Measurements from ENCODE around the gene NOXO1. TPM values are rescaled to one million over a fixed set of nuclear protein-coding genes. Genes with fewer than 3 reads are reported as not detected.

NOXO1 gene
- total and polyA plus RNA-seq, 10 of the 15 experiments (the other 5 are each of a cell fraction or from before 2014, with no cell fraction given), result 0.09 to 0.76 (median 0.26) TPM; not detected in 4

DNA sequence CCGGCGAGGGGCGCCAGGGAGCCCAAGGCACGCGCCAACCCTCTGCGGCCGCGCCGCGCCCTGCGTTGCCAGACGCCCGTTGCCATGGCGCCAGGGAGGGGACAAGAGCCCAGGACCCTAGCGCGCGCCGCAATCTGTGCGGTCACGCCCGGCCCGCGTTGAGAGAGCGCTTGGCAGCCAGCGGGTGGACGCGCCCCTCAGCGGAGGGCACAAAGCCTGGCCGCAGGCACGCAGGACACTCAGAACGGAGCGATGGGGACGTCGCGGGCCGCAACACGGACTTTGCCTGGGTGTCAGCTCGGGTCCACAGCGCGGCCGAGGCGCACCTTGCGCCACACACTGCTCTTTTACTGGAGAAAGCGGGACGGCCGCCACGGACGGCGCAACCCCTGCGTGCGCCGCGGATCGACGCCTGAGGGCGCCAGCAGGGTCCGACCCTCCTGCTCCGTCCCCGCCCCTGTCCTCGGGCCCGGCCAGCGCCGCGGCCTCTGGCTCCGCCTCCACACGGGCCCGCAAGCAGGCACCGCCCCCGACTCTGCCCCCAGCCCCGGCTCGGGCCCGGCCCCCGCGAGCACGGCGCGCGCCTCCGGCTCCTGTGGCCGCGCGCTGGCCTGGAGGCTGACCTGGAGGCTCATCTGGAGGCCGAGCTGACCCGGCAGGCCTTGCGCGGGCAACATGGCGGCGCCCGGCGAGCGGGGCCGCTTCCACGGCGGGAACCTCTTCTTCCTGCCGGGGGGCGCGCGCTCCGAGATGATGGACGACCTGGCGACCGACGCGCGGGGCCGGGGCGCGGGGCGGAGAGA lies 2.5 kb upstream of the NOXO1 start, which contains the start of gene GFER (continued):
- TF ChIP-seq, protein P1, sequence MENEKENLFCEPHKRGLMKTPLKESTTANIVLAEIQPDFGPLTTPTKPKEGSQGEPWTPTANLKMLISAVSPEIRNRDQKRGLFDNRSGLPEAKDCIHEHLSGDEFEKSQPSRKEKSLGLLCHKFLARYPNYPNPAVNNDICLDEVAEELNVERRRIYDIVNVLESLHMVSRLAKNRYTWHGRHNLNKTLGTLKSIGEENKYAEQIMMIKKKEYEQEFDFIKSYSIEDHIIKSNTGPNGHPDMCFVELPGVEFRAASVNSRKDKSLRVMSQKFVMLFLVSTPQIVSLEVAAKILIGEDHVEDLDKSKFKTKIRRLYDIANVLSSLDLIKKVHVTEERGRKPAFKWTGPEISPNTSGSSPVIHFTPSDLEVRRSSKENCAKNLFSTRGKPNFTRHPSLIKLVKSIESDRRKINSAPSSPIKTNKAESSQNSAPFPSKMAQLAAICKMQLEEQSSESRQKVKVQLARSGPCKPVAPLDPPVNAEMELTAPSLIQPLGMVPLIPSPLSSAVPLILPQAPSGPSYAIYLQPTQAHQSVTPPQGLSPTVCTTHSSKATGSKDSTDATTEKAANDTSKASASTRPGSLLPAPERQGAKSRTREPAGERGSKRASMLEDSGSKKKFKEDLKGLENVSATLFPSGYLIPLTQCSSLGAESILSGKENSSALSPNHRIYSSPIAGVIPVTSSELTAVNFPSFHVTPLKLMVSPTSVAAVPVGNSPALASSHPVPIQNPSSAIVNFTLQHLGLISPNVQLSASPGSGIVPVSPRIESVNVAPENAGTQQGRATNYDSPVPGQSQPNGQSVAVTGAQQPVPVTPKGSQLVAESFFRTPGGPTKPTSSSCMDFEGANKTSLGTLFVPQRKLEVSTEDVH (IDR thresholded peaks at IDR 0.05; ENCODE audit: low read depth, partially characterized antibody), result no peak
- TF ChIP-seq TCF12 (IDR thresholded peaks at IDR 0.05; ENCODE audit: low read depth, low read length), result no peak
- TF ChIP-seq, protein P2, sequence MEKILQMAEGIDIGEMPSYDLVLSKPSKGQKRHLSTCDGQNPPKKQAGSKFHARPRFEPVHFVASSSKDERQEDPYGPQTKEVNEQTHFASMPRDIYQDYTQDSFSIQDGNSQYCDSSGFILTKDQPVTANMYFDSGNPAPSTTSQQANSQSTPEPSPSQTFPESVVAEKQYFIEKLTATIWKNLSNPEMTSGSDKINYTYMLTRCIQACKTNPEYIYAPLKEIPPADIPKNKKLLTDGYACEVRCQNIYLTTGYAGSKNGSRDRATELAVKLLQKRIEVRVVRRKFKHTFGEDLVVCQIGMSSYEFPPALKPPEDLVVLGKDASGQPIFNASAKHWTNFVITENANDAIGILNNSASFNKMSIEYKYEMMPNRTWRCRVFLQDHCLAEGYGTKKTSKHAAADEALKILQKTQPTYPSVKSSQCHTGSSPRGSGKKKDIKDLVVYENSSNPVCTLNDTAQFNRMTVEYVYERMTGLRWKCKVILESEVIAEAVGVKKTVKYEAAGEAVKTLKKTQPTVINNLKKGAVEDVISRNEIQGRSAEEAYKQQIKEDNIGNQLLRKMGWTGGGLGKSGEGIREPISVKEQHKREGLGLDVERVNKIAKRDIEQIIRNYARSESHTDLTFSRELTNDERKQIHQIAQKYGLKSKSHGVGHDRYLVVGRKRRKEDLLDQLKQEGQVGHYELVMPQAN (conservative IDR thresholded peaks at IDR 0.05), result peak; percentile 32; the same call in 1 of the 2 replicates
- no peak for TF ChIP-seq ATF7 (IDR thresholded peaks at IDR 0.05; ENCODE audit: low read depth)
- TF ChIP-seq, protein P3, sequence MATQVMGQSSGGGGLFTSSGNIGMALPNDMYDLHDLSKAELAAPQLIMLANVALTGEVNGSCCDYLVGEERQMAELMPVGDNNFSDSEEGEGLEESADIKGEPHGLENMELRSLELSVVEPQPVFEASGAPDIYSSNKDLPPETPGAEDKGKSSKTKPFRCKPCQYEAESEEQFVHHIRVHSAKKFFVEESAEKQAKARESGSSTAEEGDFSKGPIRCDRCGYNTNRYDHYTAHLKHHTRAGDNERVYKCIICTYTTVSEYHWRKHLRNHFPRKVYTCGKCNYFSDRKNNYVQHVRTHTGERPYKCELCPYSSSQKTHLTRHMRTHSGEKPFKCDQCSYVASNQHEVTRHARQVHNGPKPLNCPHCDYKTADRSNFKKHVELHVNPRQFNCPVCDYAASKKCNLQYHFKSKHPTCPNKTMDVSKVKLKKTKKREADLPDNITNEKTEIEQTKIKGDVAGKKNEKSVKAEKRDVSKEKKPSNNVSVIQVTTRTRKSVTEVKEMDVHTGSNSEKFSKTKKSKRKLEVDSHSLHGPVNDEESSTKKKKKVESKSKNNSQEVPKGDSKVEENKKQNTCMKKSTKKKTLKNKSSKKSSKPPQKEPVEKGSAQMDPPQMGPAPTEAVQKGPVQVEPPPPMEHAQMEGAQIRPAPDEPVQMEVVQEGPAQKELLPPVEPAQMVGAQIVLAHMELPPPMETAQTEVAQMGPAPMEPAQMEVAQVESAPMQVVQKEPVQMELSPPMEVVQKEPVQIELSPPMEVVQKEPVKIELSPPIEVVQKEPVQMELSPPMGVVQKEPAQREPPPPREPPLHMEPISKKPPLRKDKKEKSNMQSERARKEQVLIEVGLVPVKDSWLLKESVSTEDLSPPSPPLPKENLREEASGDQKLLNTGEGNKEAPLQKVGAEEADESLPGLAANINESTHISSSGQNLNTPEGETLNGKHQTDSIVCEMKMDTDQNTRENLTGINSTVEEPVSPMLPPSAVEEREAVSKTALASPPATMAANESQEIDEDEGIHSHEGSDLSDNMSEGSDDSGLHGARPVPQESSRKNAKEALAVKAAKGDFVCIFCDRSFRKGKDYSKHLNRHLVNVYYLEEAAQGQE (IDR thresholded peaks at IDR 0.05; ENCODE audit: low read depth, low read length), result no peak
- no peak for TF ChIP-seq PAX5 (IDR thresholded peaks at IDR 0.05; ENCODE audit: borderline replicate concordance, low read depth, low read length)
- peak; percentile 83; the same call in 1 of the 2 replicates for TF ChIP-seq TAF1 (IDR thresholded peaks at IDR 0.05; ENCODE audit: borderline replicate concordance, low read depth, low read length)
- TF ChIP-seq RBBP5 (conservative IDR thresholded peaks at IDR 0.05), result no peak
- no peak for TF ChIP-seq EP300 (IDR thresholded peaks at IDR 0.05; ENCODE audit: borderline replicate concordance in 1 of 2, control insufficient read depth in 1 of 2, low read depth in 2 of 2, low read length in 2 of 2)
- no peak for TF ChIP-seq STAT3 (IDR thresholded peaks at IDR 0.05; ENCODE audit: low read depth, low read length)
- TF ChIP-seq, protein P4, sequence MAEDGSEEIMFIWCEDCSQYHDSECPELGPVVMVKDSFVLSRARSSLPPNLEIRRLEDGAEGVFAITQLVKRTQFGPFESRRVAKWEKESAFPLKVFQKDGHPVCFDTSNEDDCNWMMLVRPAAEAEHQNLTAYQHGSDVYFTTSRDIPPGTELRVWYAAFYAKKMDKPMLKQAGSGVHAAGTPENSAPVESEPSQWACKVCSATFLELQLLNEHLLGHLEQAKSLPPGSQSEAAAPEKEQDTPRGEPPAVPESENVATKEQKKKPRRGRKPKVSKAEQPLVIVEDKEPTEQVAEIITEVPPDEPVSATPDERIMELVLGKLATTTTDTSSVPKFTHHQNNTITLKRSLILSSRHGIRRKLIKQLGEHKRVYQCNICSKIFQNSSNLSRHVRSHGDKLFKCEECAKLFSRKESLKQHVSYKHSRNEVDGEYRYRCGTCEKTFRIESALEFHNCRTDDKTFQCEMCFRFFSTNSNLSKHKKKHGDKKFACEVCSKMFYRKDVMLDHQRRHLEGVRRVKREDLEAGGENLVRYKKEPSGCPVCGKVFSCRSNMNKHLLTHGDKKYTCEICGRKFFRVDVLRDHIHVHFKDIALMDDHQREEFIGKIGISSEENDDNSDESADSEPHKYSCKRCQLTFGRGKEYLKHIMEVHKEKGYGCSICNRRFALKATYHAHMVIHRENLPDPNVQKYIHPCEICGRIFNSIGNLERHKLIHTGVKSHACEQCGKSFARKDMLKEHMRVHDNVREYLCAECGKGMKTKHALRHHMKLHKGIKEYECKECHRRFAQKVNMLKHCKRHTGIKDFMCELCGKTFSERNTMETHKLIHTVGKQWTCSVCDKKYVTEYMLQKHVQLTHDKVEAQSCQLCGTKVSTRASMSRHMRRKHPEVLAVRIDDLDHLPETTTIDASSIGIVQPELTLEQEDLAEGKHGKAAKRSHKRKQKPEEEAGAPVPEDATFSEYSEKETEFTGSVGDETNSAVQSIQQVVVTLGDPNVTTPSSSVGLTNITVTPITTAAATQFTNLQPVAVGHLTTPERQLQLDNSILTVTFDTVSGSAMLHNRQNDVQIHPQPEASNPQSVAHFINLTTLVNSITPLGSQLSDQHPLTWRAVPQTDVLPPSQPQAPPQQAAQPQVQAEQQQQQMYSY (CRISPR knock-in tag; IDR thresholded peaks at IDR 0.05), result no peak
- TF ChIP-seq MTA3 (IDR thresholded peaks at IDR 0.05; ENCODE audit: borderline replicate concordance, low read length), result no peak

All from GM12878 (cell line).